Neural cell (in vitro differentiated cells): ENCODE results near the gene TSSK3.

Source experiments
- EP300 ChIP-seq: fragments of 450-650 bp; conservative IDR thresholded peaks from 2 replicates; pipeline ENCODE4 v1.6.1; 2014; ENCODE audit warnings: antibody characterized with exemption, mild to moderate bottlenecking, moderate library complexity; ENCODE audit not compliant: poor library complexity, severe bottlenecking
- EZH2 ChIP-seq: fragments of 200-600, 300-800 bp; shearing (Covaris generic), sonication (generic); IDR thresholded peaks from 2 replicates; pipeline ENCODE4 v1.6.1; 2014; ENCODE audit warnings: antibody characterized with exemption, low read length, borderline replicate concordance, mild to moderate bottlenecking; ENCODE audit not compliant: insufficient read depth, poor library complexity, severe bottlenecking
- POLR2AphosphoS5 ChIP-seq: IDR thresholded peaks from 2 replicates; pipeline ENCODE4 v1.6.1; 2012
- RAD21 ChIP-seq: fragments of 450-650 bp; conservative IDR thresholded peaks from 2 replicates; pipeline ENCODE4 v1.6.1; 2014; ENCODE audit warnings: antibody characterized with exemption, mild to moderate bottlenecking, moderate library complexity
- REST ChIP-seq: IDR thresholded peaks from 2 replicates; pipeline ENCODE4 v1.6.1; 2012; ENCODE audit warnings: borderline replicate concordance
- TF ChIP-seq, protein P1 (sequence below): fragments of 450-650 bp; IDR thresholded peaks from 2 replicates; pipeline ENCODE4 v1.5.1; 2014; ENCODE audit warnings: antibody characterized with exemption, mild to moderate bottlenecking, moderate library complexity; ENCODE audit not compliant: poor library complexity, severe bottlenecking

DNA sequence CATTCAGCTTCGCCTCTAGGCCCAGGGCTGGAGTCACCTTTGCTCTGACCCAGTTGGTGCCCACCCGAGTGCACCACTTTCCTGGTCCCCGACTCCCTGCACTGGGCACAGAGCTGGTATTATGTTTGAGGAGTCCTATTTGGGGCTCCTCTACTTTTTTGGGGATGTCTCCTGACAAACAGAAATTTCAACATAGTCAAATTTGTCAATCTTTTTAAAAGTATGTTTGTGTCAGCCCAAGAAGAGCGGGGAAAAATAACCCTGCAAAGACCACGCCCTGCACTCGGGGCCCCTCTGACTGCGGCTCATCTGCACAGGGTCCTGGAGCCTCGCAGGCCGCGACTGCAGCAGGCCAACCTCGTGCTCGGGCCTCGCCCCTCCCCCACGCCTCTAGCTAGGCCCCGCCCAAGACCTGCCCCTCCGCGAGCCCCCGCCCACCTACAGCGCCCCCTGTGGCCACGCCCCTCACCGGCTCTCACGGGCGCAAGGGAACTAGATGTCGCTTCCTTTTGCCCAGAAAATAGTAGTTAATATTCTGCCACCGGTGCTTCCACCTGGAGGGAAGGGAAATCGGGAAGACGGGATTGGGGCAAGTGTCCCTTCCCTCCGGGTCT, 11.4 kb upstream of the TSSK3 start:
- TF ChIP-seq, protein P1, sequence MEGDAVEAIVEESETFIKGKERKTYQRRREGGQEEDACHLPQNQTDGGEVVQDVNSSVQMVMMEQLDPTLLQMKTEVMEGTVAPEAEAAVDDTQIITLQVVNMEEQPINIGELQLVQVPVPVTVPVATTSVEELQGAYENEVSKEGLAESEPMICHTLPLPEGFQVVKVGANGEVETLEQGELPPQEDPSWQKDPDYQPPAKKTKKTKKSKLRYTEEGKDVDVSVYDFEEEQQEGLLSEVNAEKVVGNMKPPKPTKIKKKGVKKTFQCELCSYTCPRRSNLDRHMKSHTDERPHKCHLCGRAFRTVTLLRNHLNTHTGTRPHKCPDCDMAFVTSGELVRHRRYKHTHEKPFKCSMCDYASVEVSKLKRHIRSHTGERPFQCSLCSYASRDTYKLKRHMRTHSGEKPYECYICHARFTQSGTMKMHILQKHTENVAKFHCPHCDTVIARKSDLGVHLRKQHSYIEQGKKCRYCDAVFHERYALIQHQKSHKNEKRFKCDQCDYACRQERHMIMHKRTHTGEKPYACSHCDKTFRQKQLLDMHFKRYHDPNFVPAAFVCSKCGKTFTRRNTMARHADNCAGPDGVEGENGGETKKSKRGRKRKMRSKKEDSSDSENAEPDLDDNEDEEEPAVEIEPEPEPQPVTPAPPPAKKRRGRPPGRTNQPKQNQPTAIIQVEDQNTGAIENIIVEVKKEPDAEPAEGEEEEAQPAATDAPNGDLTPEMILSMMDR, result peak; percentile 63
- TF ChIP-seq POLR2AphosphoS5 (no peak), EP300 (no peak), RAD21 (no peak), EZH2 (no peak), REST (peak; percentile 34)
